Measurements from ENCODE around the gene TBC1D1. TPM values are rescaled to one million over a fixed set of nuclear protein-coding genes. Genes with fewer than 3 reads are reported as not detected.

TBC1D1 gene
- total RNA-seq, 1 experiment from 2014 or later: 97.1 TPM

DNA sequence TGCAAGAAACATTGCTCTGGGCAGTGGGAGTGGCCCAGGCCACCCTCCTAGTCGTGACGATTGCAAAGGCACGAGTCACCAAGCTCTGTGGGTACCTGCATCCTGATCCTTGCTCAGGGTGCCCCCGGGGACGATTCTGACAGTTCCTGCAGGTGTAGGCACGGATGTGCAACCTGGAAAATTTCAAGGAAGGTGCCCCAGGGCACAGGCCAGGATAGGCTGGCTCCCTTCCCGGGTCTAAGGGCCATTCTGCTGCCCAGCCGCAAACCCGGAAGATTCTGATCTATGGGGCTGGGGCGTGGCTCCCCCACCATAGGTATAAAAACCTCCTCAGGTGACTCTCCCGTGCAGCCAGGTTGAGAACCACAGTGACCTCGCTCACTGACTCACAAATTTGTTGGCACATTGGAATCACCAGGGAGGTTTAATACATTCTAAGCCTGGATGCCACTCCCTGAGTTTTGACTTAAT lies 297.8 kb downstream of the TBC1D1 start:
- Histone ChIP-seq H3K4me3 (no peak overlapping the region), H3K4me1 (replicated peaks) (peaks cover 30% of the 10 kb centered on the region), H3K27me3 (replicated peaks) (no peaks in the 10 kb centered on the region), H3K27ac (no peak overlapping the region), H3K36me3 (no peaks in the 10 kb centered on the region), H3K9me3 (replicated peaks) (no peaks in the 10 kb centered on the region)
- no peak for DNase-seq (ENCODE audit: low read depth in 1 of 2, low spot score in 2 of 2)

Other genes with a start within 250 kb of the TBC1D1 start
- 55.7 and 62.2 TPM in 2 replicates for gene RELL1, start 204.7 kb upstream of the TBC1D1 start, total RNA-seq (2014; rRNA removed; shearing (Covaris generic))
- gene PGM2, start 64.4 kb upstream of the TBC1D1 start, total RNA-seq (2014; rRNA removed; shearing (Covaris generic)): 14.8 and 20.9 TPM in 2 replicates
- gene PTTG2, start 69.3 kb downstream of the TBC1D1 start, total RNA-seq (2014; rRNA removed; shearing (Covaris generic)): not detected in 2 replicates

Data from SJSA1 (cell line).